Activated CD4-positive, CD25-positive, alpha-beta regulatory T cell treated with anti-CD3 and anti-CD28 coated beads, Interleukin-2, amount 50 U/mL, for 72 hours (primary cell): ENCODE data around the gene DEPDC4.
"Not testable (repeated sequence)": the region's sequence is repeated elsewhere in the genome, so short reads cannot be mapped to it uniquely, and the experiment has no call there.

Experiments
- DNase-seq: peaks from one replicate; pipeline ENCODE4 v3.0.0; 2021

DEPDC4 gene

DNA sequence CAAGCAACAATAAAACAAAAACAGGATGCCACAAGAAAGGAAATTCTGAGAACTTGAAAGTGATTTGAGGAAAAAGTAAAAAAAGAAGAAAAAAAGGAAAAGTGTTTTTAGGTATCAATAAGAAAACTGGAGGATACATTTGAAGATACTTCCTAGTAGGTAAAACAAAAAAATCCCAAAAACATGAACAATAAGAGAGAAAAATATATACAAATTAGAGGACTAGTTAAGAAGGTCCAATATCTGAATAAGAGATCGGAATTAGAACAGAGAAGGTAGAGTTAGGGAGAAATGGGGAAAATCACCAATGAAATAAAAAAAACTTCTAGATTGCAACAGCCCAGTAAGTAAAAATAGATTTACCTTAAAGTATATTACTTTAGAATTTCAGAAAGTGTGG lies 8.8 kb downstream of the DEPDC4 start:
- DNase-seq: no peak

DNA sequence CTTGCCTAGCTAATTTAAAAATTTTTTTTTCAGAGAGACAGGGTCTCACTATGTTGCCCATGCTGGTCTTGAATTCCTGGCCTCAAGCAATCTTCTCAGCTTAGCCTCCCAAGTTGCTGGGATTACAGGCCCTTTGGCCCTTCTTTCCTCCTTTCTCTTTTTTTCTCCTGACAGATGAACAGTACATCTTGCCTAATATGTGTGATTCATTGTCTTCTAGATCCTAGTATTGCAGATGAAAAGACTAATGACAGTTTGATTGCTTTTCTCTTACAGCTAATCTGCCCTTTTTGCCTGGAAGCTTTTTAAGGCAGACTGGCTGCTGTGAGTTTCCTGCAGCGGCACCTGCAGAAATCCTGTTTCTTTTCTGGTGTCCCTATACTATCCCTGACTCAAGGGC lies 12.0 kb downstream of the DEPDC4 start:
- no peak for DNase-seq

DNA sequence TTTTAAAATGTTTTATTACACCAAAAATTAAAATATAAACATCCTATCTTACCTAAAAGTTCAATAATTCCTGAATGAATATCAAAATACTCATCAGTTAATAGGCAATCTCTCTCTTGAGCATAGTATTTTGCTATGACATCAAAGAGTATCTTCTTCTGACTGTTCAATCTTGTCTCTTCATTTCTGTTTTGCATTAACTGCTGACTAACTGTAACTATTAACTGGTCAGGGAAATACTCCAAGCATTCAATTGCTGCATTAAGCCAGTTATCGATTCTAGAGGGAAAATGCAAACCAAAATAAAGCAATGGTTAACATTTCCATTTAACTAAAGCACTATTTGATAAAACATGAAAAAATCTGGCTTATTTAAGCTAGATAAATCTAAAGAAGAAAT lies 13.4 kb downstream of the DEPDC4 start:
- DNase-seq: no peak

DNA sequence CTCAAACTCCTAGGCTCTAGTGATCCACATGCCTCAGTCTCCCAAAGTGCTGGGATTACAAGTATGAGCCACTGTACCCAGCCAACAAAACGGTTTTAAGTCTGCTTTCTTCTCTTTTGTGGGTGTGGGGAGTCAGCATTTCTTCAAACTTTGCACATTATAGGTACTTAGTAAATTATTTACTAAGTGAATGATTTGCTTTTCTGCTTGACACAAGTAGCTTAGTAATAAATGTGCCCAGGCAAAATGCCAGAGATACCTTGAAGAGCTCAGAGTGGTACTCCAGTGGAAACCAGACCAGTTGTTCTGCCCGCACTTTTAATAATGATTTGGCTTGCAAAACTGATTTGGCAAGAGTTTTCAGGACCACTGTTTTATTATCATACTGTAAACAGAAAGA lies 15.0 kb downstream of the DEPDC4 start:
- DNase-seq: no peak

DNA sequence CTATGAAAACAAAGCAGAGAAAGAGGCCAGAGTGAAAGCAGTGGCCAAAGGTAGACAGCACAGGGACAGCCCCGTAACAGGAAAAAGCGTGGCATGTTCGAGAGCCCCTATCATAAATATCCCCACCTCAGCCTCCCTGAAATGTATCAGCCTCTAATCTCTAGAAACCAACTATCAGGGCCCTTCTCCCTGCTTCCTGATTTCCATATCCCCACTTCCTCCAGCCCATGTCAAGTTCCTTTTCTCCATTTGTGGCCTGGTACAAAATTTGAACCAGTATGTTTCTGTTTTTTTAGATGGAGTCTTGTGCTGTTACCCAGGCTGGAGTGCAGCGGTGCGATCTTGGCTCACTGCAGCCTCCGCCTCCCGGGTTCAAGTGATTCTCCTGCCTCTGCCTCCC lies 16.9 kb downstream of the DEPDC4 start:
- no peak for DNase-seq

DNA sequence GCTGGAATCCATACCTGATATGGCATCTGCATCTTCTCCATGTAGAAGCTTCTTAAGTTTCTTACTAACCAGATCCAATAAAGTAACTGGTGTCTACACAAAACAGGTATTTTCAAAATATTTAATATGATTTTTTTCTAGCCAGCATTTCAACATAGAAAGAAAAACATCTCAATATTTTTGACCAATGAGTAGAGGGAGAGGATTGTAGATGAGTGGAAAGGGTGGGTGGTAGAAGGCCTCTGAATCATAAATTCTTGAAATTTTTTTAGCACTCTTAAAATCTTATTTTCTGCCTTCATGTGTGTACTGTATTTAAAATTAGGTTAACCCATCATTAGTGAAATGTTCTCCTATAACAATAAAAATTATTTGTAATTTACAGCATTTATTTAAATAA lies 18.0 kb downstream of the DEPDC4 start:
- DNase-seq: no peak

DNA sequence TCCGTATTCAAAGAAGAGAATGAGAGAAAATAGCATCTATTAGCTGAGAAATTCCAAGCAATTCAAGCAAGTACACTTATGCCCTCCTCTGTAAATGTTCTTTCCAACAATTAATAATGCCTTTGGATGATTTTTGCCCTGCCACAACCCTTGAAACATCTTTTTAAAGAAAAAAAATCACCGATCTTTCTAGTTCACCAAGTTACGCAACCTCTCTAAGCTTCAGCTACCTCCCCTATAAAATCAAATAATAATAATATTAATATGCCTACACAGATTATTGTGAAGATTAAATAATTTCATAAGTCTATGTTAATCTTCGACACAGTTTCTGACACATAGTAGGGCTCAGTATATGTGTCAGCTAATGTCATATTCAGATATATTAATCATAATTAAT lies 19.1 kb downstream of the DEPDC4 start:
- no peak for DNase-seq

DNA sequence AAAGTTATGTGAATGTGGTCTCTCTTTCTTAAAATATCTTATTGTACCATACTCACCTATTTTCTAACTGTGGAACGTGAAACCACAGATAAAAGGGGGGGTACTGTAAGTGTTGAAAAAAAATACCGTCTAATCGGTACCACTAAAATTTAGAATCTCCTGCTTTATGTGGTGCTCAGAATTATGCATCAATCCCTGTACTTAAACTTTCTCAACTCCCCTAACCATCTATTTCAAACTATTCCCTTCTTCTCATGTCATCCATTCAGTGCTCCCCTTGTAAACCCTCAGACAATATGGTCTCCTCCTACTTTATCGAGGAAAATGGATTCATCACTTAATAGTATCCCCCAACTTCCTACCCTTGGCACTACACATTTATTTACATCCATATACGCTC lies 23.7 kb downstream of the DEPDC4 start:
- no peak for DNase-seq

DNA sequence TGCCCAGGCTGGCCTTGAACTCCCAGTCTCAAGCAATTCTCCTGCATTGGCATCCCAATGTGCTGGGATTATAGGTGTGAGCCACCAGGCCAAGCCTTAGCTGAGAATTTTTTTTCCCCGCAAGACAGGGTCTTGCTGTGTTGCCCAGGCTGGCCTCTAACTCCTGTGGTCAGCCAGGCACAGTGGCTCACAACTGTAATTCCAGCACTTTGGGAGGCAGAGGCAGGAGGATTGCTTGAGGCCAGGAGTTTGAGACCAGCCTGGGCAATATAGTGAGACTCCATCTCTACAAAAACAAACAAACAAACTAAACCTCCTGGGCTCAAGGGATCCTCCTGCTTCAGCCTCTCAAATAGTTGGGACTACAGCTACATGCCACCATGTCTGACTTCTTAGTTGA lies 27.3 kb downstream of the DEPDC4 start:
- no peak for DNase-seq

DNA sequence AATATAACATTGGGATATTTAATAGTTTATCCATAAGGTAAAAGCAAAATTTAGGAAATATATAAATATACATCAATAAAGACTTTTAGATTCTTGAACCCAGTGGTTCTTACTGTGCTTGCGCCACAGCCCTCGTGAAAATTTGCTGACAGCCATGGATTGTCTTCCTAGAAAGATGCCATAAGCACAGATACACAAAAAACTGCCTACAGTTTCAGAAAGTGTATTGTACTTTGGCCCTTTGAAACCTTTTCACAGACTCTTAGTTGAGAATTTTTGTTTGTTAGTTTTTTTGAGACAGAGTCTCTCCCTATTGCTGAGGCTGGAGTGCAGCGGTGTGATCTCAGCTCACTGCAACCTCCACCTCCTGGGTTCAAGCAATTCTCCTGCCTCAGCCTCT lies 28.1 kb downstream of the DEPDC4 start:
- DNase-seq: no peak

DNA sequence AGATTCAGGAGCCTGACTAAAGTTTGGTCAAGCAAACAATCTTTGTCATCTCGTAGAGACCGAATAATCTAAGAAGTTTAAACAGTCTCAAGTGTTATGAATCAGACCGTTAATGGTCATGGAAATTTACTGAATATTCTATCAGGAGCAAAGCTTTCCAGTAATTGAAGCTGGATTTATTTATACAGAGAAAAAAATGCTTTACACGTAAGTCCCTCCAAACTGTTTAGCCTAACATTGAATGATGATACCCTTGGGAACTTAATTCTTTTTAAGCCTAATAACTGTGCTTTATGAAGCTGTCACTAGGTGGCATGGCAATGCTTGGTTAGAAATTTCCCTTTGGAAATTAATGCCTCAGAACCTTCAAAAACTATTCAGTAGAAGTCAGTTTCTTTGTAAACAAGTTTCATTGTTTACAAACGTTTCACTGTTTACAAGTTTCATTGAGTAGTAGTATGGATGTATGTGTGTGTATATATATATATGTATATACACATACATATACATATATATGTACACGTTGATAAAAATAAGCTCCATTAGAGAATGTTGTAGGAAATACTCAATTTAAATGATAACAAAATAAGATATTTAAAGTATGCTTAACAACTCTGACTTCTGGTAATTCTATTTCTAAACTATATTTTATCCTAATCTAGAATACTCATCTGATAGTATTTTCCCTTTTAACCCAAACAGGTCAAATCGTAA lies 32.1 kb downstream of the DEPDC4 start:
- no peak for DNase-seq

DNA sequence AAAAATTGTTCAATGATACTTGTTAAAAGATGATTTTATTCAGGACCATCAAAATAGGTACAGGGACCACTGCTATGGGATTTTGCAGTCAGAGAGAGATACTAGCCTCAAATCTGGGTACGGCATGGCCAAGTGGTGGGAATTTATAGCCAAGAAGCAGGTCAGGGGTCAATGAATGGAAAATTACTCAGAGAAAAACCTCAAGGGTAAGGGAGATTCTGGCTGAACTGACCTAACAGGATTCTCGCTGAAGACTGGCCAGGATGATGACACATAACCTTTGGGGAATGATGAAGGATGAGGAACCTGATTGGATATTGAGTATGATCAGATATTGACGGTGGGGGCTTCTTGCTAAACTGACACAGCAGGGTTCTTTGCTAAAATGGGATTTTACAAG lies 32.7 kb downstream of the DEPDC4 start:
- DNase-seq: no peak

DNA sequence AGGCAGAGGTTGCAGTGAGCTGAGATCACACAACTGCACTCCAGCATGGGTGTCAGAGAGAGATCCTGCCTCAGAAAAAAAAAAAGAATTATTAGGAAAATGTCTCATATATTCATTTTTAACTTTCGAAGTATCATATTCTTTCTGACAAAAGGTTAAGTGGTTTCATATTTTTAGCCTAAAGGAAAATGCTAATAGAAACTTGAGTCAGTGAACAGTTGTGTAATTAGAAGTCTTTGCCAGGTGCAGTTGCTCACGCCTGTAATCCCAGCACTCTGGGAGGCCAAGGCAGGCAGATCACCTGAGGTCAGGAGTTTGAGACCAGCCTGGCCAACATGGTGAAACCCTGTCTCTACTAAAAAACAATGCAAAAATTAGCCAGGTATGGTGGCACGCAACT lies 35.0 kb downstream of the DEPDC4 start:
- DNase-seq: not testable (repeated sequence)

DNA sequence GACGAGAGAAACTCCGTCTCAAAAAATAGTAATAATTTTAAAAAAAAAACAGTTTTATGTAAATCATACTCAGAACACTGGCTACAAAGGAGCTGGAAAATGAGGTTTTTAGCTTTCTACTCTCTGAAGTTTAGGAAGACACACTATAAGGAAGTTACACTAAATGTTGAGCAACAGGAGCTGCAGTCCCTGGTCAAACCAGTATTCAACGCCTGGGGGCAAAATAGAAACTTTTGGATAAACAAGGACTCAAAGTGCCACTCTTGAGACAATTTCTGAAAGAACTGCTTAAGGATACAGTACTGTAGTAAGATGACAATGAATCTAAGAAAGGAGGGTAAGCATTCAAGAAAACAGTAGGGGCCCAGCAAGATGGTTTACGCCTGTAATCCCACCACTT lies 37.0 kb downstream of the DEPDC4 start:
- DNase-seq: no peak

DNA sequence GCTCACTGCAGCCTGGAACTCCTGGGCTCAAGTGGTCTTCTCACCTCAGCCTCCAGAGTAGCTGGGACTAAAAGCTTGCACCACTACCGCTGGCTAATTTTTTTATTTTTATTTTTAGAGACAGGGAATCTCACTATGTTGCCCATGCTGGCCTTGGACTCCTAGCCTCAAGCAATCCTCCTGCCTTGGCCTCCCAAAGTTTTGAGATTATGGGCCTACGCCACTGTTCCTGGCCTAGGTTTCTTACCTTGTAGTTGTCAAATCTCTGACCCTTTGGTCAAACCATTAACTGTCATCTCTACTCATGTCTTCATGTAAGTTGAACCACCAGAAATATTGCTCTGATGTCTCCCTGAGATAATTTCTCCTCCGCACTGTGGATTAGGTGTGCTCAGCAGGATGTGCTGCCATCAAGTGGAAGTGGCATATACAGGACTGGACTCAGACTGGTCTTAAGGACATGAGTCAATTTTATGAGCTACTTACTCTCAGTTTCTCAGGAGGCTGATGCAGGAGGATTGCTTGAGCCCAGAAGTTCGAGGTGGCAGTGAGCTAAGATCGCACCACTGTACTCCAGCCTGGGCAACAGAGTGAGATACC lies 37.7 kb downstream of the DEPDC4 start:
- no peak for DNase-seq

DNA sequence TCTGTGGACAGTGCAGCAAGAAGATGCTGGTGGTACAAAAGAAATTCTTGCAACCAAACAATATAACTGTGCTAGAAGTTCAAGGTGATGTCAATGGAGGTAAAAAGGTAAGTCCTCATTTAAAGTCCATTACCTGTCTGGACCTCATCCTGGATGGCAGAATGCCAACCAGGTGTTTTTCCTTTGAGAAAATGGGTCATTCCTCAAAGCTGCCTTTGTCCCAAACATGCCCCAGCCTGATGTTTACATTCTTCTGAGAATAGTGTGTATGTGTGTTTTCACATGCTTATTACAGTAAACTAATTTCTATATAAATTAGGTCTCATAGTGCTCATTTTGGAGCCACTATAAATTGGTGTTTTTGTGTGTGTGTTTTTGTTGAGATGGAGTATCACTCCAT lies 41.4 kb downstream of the DEPDC4 start:
- DNase-seq: no peak

DNA sequence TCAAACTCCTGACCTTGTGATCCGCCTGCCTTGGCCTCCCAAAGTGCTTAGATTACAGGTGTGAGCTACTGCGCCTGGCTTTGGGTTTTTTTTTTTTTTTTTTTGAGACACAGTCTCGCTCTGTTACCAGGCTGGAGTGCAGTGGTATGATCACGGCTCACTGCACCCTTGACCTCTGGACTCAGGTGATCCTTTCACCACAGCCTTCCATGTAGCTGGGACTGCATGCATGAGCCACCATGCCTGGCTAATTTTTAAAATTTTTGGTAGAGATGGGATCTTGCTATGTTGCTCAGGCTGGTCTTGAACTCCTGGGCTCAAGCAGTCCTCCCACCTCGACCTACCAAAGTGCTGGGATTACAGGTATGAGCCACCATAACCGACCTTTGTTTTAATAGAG lies 44.7 kb downstream of the DEPDC4 start:
- not testable (repeated sequence) for DNase-seq

DNA sequence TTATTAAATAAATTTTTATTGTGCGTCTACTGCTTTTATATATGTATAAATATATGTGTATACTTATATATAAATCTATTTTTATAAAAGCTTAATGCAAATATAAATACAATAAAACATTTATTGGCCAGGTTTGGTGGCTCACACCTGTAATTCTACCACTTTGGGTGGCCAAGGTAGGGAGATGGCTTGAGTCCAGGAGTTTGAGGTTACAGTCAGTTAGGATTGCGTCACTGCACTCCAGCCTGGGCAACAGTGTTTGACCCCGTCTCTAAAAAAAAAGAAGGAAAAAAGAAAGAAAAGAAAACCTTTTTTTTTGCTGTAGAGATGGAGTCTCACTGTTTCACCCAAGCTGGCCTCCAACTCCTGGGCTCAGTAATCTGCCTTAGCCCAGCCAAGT lies 45.4 kb downstream of the DEPDC4 start:
- DNase-seq: no peak

DNA sequence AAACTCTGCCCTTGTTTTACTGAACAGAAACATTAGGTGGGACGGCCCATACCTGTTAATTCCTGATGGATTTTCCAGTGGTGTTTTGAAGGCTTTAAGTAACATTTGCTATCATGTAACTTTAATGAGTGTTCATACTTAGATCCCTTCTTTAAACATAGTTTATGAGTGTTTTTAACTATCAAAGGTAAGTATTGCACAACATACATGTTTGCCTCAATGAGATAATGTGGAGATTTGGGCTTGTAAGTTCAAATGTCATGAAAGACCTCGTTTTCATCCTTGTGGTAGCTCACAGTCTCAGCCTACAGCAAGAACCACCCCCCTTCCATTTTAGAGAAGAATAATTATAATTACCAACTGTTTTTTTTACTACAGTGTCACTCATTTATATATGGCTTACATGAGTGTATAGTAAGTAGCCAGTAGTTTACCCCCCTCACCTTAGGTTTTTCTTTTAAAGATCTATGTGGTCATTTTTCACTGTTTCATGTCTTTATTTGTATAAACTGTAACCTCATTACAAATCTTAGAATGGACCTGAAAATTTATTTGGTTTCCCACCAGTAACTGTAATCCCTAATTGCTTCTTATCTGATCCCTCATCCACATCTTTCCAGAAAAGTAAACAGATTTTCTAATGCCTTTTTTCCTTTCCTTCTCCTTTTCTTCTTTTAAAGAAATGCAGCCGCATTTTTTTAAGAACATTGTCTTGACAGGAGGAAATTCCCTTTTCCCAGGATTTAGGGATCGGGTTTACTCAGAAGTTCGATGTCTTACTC lies 47.4 kb downstream of the DEPDC4 start:
- no peak for DNase-seq

DNA sequence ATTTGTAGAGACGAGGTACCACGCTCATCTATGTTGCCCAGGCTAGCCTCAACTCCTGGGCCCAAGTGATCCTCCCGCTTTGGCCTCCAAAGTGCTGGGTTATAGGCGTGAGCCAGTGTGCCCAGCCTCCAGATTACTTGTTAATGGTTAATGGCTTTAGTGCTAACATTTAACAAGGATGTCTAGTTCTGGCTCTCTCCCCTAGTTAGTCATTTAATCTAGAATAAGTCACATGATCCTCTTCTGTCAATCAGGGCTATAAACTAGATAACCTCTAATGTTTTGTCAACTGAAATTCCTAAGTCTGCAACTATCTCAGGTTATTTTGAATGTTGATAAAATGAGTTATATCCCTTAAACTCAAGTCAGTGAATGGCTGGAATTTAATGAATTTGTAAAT lies 50.5 kb downstream of the DEPDC4 start:
- DNase-seq: no peak

DNA sequence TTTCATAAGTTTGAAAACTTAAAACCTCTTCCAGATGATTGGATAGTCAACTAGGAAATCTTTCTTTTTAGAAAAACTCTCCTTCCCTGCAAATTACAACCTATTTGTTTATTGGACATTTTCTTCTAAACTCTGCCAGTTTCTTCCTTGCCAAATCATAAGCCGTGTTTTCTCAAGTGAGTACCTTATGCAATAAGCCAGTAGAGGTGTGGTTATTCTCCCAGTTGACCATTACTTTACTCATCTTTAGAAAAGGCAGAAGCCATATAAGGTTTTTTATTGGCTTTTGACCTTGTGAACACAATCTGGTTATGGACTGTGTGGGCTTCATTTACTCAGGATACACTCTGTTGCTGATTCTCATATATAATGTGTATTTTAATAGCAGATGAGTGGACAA lies 51.7 kb downstream of the DEPDC4 start:
- no peak for DNase-seq

DNA sequence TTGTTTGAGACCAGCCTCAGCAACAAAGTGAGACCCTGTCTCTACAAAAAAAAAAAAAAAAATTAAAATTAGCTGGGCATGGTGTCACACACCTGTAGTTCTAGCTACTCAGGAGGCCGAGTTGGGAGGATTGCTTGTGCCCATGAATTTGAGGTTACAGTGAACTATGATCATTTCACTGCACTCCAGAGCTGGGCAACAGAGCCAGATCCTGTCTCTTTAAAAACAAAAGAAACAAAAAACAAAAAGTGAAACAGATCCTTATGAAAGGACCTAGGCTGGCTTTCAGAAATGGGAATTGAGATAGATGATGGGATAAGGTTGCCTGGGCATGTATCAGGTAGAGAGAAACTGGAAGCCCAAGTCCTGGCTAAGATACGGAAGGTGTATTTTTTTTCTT lies 52.4 kb downstream of the DEPDC4 start:
- DNase-seq: no peak

DNA sequence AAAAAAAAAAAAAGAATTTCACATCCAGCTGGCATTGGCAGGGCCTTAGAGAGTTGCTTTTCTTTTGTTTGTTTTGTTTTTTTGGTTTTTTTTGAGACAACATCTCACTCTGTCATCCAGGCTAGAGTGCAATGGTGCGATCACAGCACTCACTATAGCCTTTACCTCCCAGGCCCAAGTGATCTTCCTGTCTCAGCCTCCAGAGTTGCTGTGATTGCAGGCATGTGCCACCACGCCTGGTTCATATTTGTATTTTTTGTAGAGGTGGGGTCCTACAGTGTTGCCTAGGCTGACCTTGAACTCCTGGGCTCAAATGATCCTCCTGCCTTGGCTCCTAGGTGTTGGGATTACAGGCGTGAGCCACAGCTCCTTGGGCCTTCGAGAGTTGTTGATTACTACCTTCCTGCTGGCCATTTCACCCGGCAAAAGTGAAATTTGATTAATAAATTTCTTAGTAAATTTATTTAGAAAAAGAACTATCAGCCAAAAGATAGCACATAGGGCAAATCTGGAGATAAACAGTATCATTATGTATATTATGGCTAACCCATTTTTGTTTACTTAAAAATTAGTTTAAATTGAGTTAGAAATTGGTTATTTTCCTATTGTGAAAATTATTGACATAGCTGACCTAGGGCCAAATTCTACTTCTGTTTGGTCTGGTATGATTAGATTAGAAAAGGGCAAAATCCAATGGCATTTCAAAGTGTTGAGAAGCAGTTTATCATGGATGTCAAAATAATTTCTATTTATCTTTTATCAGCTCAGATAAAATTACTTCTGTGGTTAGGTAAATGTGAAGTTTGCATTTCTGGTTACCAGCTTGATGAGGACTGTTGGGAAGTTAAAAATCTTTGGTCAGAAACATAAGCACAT lies 53.6 kb downstream of the DEPDC4 start:
- DNase-seq: no peak
